Neural cell (in vitro differentiated cells): Measurements from ENCODE around the gene CIITA. TPM values are rescaled to one million over a fixed set of nuclear protein-coding genes. Genes with fewer than 3 reads are reported as not detected.

Experiments used
- H2AFZ ChIP-seq: fragments of 200-600, 300-800 bp; sonication (generic), shearing (Covaris generic); 2 replicates; pipeline ENCODE4 v1.6.0; 2014; ENCODE audit warnings: low read depth, mild to moderate bottlenecking, antibody characterized with exemption, low read length, moderate library complexity
- H3F3A ChIP-seq: fragments of 200-600 bp; shearing (Covaris generic); 2 replicates; pipeline ENCODE4 v1.6.1; 2016; ENCODE audit warnings: mild to moderate bottlenecking, moderate library complexity, mixed read lengths, antibody characterized with exemption, low read length; ENCODE audit not compliant: insufficient read depth, poor library complexity, severe bottlenecking
- H3K27ac ChIP-seq: fragments of 200-600, 300-800 bp; sonication (generic), shearing (Covaris generic); 2 replicates; pipeline ENCODE4 v1.5.1; 2014; ENCODE audit warnings: mild to moderate bottlenecking, low read length, moderate library complexity
- H3K27me3 ChIP-seq: fragments of 300-800, 200-600 bp; sonication (generic), shearing (Covaris generic); 2 replicates; pipeline ENCODE4 v1.6.0; 2014; ENCODE audit warnings: mild to moderate bottlenecking, low read depth, low read length, moderate library complexity; ENCODE audit not compliant: insufficient read depth
- H3K36me3 ChIP-seq: fragments of 300-800, 200-600 bp; sonication (generic), shearing (Covaris generic); 2 replicates; pipeline ENCODE4 v1.5.1; 2014; ENCODE audit warnings: mild to moderate bottlenecking, antibody characterized with exemption, low read length, moderate library complexity; ENCODE audit not compliant: insufficient read depth
- H3K4me2 ChIP-seq: fragments of 300-800, 200-600 bp; sonication (generic), shearing (Covaris generic); 2 replicates; pipeline ENCODE4 v1.6.0; 2014; ENCODE audit warnings: mild to moderate bottlenecking, low read length
- H3K4me3 ChIP-seq: fragments of 300-800, 200-600 bp; sonication (generic), shearing (Covaris generic); 2 replicates; pipeline ENCODE4 v1.5.1; 2014; ENCODE audit warnings: mild to moderate bottlenecking, low read length, moderate library complexity
- H3K79me2 ChIP-seq: fragments of 200-600 bp; shearing (Covaris generic); replicated peaks from 2 replicates; pipeline ENCODE4 v1.6.0; 2014; ENCODE audit warnings: mild to moderate bottlenecking, low read length, moderate library complexity; ENCODE audit not compliant: insufficient read depth
- H3K9ac ChIP-seq: fragments of 300-800, 200-600 bp; sonication (generic), shearing (Covaris generic); 2 replicates; pipeline ENCODE4 v1.6.1; 2016; ENCODE audit warnings: mild to moderate bottlenecking, low read length, mixed read lengths
- H3K9me2 ChIP-seq: fragments of 200-600 bp; shearing (Covaris generic); 2 replicates; pipeline ENCODE4 v1.6.1; 2016; ENCODE audit warnings: mild to moderate bottlenecking, low read length, mixed read lengths; ENCODE audit not compliant: insufficient read depth
- H3K9me3 ChIP-seq: fragments of 200-600, 300-800 bp; sonication (generic), shearing (Covaris generic); 2 replicates; pipeline ENCODE4 v1.6.1; 2016; ENCODE audit warnings: mild to moderate bottlenecking, mixed run types, low read length, moderate library complexity, mixed read lengths
- H4K20me1 ChIP-seq: fragments of 200-600 bp; shearing (Covaris generic); 2 replicates; pipeline ENCODE4 v1.6.1; 2016; ENCODE audit warnings: mild to moderate bottlenecking, mixed run types; ENCODE audit not compliant: insufficient read depth
- EP300 ChIP-seq: fragments of 450-650 bp; conservative IDR thresholded peaks from 2 replicates; pipeline ENCODE4 v1.6.1; 2014; ENCODE audit warnings: antibody characterized with exemption, mild to moderate bottlenecking, moderate library complexity; ENCODE audit not compliant: poor library complexity, severe bottlenecking
- EZH2 ChIP-seq: fragments of 200-600, 300-800 bp; shearing (Covaris generic), sonication (generic); IDR thresholded peaks from 2 replicates; pipeline ENCODE4 v1.6.1; 2014; ENCODE audit warnings: antibody characterized with exemption, low read length, borderline replicate concordance, mild to moderate bottlenecking; ENCODE audit not compliant: insufficient read depth, poor library complexity, severe bottlenecking
- MXI1 ChIP-seq: fragments of 450-650 bp; conservative IDR thresholded peaks from 2 replicates; pipeline ENCODE4 v1.6.1; 2014; ENCODE audit warnings: antibody characterized with exemption, mild to moderate bottlenecking; ENCODE audit not compliant: poor library complexity, severe bottlenecking
- POLR2AphosphoS5 ChIP-seq: IDR thresholded peaks from 2 replicates; pipeline ENCODE4 v1.6.1; 2012
- RAD21 ChIP-seq: fragments of 450-650 bp; conservative IDR thresholded peaks from 2 replicates; pipeline ENCODE4 v1.6.1; 2014; ENCODE audit warnings: antibody characterized with exemption, mild to moderate bottlenecking, moderate library complexity
- SMC3 ChIP-seq: fragments of 450-650 bp; conservative IDR thresholded peaks from 2 replicates; pipeline ENCODE4 v1.6.1; 2014; ENCODE audit warnings: antibody characterized with exemption, mild to moderate bottlenecking, moderate library complexity; ENCODE audit not compliant: poor library complexity
- TAF1 ChIP-seq: IDR thresholded peaks from 2 replicates; pipeline ENCODE4 v1.6.1; 2012; ENCODE audit warnings: low read depth
- polyA plus RNA-seq: library from polyadenylated mRNA; depleted of rRNA; stranded (reverse); fragments of >200 nt; gene quantifications from 2 replicates; pipeline ENCODE4 v1.2.3, GENCODE V29; 2014
- TF ChIP-seq, protein P1 (sequence below): IDR thresholded peaks from 2 replicates; pipeline ENCODE4 v1.6.1; 2012; ENCODE audit warnings: borderline replicate concordance
- TF ChIP-seq, protein P2 (sequence below): fragments of 450-650 bp; IDR thresholded peaks from 2 replicates; pipeline ENCODE4 v1.5.1; 2014; ENCODE audit warnings: antibody characterized with exemption, mild to moderate bottlenecking, moderate library complexity; ENCODE audit not compliant: poor library complexity, severe bottlenecking

The CIITA gene
- polyA plus RNA-seq, 1 donor from 2014 or later, result not detected

DNA sequence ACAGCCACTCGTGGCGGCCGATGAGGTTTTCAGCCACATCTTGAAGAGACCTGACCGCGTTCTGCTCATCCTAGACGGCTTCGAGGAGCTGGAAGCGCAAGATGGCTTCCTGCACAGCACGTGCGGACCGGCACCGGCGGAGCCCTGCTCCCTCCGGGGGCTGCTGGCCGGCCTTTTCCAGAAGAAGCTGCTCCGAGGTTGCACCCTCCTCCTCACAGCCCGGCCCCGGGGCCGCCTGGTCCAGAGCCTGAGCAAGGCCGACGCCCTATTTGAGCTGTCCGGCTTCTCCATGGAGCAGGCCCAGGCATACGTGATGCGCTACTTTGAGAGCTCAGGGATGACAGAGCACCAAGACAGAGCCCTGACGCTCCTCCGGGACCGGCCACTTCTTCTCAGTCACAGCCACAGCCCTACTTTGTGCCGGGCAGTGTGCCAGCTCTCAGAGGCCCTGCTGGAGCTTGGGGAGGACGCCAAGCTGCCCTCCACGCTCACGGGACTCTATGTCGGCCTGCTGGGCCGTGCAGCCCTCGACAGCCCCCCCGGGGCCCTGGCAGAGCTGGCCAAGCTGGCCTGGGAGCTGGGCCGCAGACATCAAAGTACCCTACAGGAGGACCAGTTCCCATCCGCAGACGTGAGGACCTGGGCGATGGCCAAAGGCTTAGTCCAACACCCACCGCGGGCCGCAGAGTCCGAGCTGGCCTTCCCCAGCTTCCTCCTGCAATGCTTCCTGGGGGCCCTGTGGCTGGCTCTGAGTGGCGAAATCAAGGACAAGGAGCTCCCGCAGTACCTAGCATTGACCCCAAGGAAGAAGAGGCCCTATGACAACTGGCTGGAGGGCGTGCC is 30.1 kb downstream of the CIITA start:
- H3K27ac ChIP-seq, result no peak overlapping the region

DNA sequence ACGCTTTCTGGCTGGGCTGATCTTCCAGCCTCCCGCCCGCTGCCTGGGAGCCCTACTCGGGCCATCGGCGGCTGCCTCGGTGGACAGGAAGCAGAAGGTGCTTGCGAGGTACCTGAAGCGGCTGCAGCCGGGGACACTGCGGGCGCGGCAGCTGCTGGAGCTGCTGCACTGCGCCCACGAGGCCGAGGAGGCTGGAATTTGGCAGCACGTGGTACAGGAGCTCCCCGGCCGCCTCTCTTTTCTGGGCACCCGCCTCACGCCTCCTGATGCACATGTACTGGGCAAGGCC is 30.7 kb downstream of the CIITA start:
- TF ChIP-seq RAD21 (no peak), EZH2 (no peak), EP300 (no peak), TAF1 (no peak), POLR2AphosphoS5 (no peak), MXI1 (no peak), SMC3 (no peak)
- TF ChIP-seq, protein P1, sequence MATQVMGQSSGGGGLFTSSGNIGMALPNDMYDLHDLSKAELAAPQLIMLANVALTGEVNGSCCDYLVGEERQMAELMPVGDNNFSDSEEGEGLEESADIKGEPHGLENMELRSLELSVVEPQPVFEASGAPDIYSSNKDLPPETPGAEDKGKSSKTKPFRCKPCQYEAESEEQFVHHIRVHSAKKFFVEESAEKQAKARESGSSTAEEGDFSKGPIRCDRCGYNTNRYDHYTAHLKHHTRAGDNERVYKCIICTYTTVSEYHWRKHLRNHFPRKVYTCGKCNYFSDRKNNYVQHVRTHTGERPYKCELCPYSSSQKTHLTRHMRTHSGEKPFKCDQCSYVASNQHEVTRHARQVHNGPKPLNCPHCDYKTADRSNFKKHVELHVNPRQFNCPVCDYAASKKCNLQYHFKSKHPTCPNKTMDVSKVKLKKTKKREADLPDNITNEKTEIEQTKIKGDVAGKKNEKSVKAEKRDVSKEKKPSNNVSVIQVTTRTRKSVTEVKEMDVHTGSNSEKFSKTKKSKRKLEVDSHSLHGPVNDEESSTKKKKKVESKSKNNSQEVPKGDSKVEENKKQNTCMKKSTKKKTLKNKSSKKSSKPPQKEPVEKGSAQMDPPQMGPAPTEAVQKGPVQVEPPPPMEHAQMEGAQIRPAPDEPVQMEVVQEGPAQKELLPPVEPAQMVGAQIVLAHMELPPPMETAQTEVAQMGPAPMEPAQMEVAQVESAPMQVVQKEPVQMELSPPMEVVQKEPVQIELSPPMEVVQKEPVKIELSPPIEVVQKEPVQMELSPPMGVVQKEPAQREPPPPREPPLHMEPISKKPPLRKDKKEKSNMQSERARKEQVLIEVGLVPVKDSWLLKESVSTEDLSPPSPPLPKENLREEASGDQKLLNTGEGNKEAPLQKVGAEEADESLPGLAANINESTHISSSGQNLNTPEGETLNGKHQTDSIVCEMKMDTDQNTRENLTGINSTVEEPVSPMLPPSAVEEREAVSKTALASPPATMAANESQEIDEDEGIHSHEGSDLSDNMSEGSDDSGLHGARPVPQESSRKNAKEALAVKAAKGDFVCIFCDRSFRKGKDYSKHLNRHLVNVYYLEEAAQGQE, result no peak
- TF ChIP-seq, protein P2, sequence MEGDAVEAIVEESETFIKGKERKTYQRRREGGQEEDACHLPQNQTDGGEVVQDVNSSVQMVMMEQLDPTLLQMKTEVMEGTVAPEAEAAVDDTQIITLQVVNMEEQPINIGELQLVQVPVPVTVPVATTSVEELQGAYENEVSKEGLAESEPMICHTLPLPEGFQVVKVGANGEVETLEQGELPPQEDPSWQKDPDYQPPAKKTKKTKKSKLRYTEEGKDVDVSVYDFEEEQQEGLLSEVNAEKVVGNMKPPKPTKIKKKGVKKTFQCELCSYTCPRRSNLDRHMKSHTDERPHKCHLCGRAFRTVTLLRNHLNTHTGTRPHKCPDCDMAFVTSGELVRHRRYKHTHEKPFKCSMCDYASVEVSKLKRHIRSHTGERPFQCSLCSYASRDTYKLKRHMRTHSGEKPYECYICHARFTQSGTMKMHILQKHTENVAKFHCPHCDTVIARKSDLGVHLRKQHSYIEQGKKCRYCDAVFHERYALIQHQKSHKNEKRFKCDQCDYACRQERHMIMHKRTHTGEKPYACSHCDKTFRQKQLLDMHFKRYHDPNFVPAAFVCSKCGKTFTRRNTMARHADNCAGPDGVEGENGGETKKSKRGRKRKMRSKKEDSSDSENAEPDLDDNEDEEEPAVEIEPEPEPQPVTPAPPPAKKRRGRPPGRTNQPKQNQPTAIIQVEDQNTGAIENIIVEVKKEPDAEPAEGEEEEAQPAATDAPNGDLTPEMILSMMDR, result no peak
- Histone ChIP-seq H3K27ac (no peak overlapping the region), H3K4me3 (no peak overlapping the region), H4K20me1 (no peaks in the 10 kb centered on the region), H2AFZ (no peak overlapping the region), H3K9me2 (no peaks in the 10 kb centered on the region), H3F3A (no peaks in the 10 kb centered on the region), H3K9ac (no peak overlapping the region), H3K79me2 (no peaks in the 10 kb centered on the region), H3K9me3 (no peaks in the 10 kb centered on the region), H3K36me3 (no peaks in the 10 kb centered on the region), H3K27me3 (no peaks in the 10 kb centered on the region), H3K4me2 (no peak overlapping the region)

More for the DNA sequence above, 30.1 kb downstream of the CIITA start:
- H3K79me2 ChIP-seq, result no peaks in the 10 kb centered on the region
- no peaks in the 10 kb centered on the region for H3K9me3 ChIP-seq
- H3K27me3 ChIP-seq, result no peaks in the 10 kb centered on the region
- no peak for TF ChIP-seq TAF1
- TF ChIP-seq, protein P2, result no peak
- no peak for TF ChIP-seq MXI1
- TF ChIP-seq POLR2AphosphoS5, result no peak
- TF ChIP-seq, protein P1, result no peak
- no peak for TF ChIP-seq EP300
- TF ChIP-seq SMC3, result no peak
- TF ChIP-seq EZH2, result no peak
- no peak for TF ChIP-seq RAD21
- no peaks in the 10 kb centered on the region for H3K9me2 ChIP-seq
- H3K36me3 ChIP-seq, result no peaks in the 10 kb centered on the region
- H2AFZ ChIP-seq, result no peak overlapping the region
- no peak overlapping the region for H3K9ac ChIP-seq
- no peaks in the 10 kb centered on the region for H4K20me1 ChIP-seq
- no peak overlapping the region for H3K4me3 ChIP-seq
- no peak overlapping the region for H3K4me2 ChIP-seq
- no peaks in the 10 kb centered on the region for H3F3A ChIP-seq
